VCaP (cell line): ENCODE results near the gene KCND3.
A peak's percentile ranks its signal among the peaks of the same experiment; 100 is the strongest.

Experiments used
- H3K27ac ChIP-seq: fragments of 450-650 bp; 2 replicates; pipeline ENCODE4 v1.5.1; 2017
- TF ChIP-seq, protein P1 (sequence below): fragments of 450-650 bp; conservative IDR thresholded peaks from 2 replicates; pipeline ENCODE4 v1.5.1; 2017; ENCODE audit warnings: mild to moderate bottlenecking, moderate library complexity

KCND3 gene

DNA sequence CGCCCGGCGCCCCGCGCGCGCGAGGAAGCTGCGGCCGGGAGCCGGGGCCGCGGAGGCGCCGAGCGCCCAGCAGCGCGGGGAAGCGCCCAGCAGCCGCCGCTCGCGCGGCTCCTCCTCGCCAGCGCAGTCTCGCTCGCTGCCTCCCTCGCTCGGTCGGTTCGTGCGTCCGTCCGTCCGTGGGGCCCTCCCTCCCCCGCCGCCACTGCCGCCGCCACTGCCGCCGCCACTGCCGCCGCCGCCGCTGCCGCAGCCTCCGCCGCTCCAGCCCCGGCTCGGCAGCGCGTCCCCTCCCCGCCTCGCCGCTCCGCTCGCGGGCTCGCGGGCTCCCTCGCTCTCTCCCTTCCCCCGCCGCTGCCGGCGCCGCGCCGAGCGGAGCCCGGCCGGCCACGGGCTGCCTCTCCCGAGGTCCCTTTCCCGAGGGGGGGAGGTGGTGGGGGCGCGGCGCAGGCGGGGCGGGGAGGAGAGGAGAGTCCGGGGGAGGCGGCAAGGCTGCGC is at the start of gene KCND3:
TSS of gene KCND3 (minus strand) at position 138 of the 495 bp plus-strand sequence.
- TF ChIP-seq, protein P1, sequence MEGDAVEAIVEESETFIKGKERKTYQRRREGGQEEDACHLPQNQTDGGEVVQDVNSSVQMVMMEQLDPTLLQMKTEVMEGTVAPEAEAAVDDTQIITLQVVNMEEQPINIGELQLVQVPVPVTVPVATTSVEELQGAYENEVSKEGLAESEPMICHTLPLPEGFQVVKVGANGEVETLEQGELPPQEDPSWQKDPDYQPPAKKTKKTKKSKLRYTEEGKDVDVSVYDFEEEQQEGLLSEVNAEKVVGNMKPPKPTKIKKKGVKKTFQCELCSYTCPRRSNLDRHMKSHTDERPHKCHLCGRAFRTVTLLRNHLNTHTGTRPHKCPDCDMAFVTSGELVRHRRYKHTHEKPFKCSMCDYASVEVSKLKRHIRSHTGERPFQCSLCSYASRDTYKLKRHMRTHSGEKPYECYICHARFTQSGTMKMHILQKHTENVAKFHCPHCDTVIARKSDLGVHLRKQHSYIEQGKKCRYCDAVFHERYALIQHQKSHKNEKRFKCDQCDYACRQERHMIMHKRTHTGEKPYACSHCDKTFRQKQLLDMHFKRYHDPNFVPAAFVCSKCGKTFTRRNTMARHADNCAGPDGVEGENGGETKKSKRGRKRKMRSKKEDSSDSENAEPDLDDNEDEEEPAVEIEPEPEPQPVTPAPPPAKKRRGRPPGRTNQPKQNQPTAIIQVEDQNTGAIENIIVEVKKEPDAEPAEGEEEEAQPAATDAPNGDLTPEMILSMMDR: no peak
- H3K27ac ChIP-seq: peak within 1 kb of the TSS; percentile 72

DNA sequence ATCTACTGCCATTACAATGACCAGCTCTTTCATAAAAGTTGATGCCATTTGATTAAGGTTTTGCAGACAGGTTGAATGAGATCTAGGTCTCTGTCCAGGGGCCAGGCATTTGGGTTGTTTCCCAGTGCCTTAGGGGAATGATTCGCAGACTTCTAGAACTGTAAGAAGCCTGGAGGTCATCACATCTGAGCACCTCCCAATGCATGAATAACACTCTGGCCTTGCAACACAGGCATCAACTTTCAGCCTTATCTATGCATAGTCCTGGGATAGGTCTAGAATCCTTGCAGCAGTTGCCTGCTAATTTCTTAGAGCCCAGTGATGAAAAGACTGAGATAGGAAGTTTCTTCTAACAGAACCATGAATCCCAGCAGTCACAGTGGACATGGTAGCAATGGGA is 44.8 kb upstream of the KCND3 start:
- peak overlapping the region; percentile 64 for H3K27ac ChIP-seq
- TF ChIP-seq, protein P1: no peak

DNA sequence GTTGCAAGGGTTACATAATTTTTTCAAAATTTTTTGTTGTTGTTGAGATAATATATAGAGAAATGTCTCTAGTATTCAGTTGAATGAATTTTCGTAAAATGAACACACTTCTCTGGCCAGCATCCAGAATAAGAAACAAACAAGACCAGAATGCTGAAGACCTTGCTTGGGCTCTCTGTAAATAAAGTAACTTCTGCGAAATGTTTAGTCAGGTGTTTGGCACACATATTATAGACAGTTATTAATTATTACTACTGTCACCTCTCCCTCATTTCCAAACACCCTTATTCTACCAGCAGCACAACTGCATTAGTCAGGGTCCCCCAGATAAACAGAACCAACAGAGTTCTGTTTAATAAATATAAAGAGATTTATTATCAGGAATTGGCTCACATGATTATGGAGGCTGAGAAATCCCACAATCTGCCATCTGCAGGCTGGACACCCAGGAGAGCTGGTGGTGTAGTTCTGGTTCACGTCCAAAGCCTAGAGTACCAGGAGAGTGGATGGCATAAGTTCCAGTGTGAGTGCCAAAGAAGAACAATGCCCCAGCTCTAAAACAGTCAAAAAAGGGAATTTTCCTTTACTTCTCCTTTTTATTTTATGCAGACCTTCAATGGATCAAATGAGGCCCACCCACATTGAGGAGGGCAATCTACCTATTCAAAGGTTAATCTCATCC is 44.1 kb upstream of the KCND3 start:
- peak overlapping the region; percentile 64 for H3K27ac ChIP-seq
- TF ChIP-seq, protein P1: no peak

DNA sequence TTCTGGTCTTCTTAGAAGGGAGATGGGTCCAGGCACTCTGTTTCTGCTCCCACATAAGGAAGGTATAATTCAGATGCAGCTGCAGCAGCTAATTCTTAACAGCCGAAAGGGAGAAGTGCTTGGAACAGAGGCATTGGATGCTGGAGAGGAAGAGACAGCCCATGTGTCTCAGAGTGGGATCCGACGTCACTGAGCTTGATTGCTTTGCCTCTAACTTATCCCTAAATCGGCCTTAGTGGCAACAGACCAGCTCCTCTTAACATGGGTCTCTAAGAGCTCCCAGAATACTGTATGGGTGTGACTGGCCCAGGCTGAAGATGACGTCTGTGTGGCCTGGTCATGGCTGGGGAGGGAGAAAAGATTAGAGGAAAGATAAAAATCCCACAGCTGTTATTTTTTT is 40.7 kb upstream of the KCND3 start:
- TF ChIP-seq, protein P1: no peak

DNA sequence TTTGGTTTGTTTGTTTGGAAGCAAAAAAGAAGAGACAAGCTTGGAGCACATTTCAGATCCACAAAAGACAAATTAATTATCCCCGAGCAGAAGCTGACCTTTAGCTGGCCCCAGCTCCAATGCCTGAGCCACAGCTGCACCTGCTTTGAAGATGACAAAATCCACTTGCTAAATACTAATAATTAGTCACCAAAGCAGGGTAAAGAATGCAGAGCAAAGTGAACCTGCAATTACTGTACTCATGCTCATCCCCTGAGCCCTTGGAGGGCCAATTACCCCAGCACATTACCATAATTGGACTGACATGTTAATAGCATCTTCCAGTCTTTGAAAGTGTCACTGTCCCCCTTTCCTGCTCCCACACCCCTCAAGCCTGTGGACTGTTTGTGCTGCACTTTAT is 38.2 kb upstream of the KCND3 start:
- H3K27ac ChIP-seq: no peak overlapping the region
- TF ChIP-seq, protein P1: no peak

More for the DNA sequence above, 40.7 kb upstream of the KCND3 start:
- H3K27ac ChIP-seq: no peak overlapping the region

DNA sequence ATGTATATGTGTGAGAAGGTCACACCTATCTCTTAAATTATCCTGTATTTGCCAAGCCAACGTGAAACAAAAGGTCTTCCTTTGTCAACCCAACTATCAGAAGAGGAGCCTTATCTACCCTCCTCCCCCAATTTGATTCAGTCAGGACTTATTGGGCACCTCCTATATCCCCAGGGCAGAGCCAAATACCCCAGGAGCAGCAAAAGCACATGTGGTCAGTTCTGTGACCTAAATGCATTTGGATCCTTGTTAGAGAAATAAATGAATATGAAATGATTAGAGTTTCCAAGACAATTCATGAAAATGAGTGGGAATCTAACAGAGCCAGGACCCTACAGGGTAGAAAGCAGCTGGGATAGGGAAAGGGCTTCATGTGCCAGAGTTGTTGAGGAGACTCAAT is 37.0 kb upstream of the KCND3 start:
- H3K27ac ChIP-seq: no peak overlapping the region
- TF ChIP-seq, protein P1: no peak

DNA sequence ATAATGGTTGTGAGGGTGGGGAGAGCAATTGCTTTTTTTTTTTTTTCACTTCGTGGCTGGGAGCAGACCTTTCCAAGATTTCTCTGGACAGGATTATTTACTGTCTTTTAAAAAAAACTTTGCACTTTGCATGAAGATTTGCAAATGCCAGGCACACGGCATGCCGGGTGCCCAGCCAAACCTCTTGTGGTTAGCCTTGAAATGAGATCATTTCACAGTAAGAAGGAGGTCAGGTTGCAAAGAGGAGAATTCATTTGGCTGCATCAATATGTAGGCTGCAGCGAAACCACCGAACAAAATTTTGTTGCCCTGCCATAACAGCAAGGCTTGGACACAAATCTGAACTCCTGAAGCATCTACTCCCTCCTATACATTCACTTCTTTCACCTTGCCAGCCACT is 36.5 kb upstream of the KCND3 start:
- TF ChIP-seq, protein P1: no peak

More for the DNA sequence above, 36.5 kb upstream of the KCND3 start:
- H3K27ac ChIP-seq: no peak overlapping the region
